ENCODE results near the gene KRTAP8-1.

KRTAP8-1 gene

DNA sequence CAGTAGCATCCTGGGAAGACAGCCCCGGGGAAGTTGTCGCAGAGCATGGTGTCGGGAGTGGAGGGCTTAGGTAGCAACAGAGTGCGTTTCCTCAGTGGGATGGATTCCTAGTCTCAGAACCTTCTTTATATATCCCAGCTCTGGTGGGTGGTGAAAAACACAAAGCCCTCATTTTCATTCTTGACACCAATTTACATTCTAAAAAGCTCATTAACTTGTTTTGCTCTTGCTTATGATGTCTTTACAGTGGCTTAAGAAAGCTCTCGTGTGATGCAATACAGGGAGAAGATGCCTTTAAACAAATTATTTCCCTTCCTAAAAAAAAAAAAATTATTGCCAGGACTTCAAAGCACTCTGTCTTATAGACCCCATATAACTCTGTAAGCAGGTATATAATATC, at the start of gene KRTAP8-1:
Gene KRTAP8-1, minus strand, starts transcription at position 101 of the 400 bp plus-strand sequence. Its CDS starts 54 bp downstream, at position 47.
- no peak for TF ChIP-seq CTCF (conservative IDR thresholded peaks at IDR 0.05)
- no peak for TF ChIP-seq ZFX (IDR thresholded peaks at IDR 0.05)
- no peak within 1 kb of the TSS for H3K27ac ChIP-seq

DNA sequence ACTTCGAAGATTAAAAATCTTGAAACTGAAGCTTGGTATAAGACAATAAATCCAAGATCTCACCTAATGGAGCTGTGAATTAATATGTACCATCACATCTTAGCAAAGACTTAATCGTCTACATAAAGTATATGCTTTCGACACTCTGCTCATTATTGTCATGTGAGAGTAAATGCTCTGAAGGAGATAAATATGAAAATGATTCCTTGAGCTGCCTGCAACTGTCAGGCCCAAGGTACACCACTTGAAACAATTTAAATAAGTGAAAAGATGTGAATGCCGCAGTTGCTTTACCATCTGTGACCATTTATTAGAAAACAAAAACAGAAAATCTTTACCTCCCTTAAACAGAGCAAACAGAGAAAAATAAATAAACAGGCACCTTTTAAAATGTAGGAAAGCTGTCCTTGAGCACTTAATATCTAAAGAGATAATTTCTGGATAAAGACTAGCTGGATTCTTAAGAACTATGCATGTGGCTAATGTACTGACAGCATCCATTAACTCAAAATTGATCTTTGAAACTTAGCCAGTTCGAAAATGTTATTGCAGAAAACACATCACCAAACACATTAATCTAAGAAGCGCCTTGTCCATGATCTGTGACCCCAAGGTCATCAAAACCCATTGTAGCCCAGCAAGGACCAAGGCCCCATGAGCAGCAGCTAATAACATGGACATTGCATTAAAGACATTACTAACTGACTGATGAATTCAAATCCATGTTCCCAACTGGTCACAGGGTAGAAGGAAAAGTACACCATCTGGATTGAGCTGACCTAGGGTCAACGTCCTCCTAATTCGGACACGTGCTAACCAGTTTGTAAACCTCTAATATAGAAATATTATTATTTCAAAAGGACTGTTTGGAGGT, 34.8 kb upstream of the KRTAP8-1 start:
- no peak for TF ChIP-seq ZFX (IDR thresholded peaks at IDR 0.05)
- no peak; the same call in 1 of the 2 replicates for TF ChIP-seq CTCF (conservative IDR thresholded peaks at IDR 0.05)
- H3K27ac ChIP-seq, result no peak overlapping the region

DNA sequence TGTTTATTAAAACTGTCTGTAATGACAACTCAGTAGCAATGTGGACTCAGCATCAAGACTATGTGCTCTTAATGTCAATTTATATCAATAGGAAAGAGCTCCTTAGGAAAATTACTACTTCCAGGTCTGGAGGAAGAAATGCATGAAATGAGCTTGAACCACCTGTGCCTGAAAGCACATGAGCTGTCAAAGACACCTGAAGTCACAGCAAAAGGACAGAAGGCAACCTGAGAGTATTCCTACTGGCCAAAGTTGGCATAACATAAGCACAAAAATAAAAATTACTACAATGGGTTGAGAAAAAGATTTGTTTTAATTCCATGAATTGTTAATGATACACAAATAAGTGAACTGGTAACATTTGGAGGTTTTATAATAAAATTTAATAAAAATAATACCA, 29.9 kb upstream of the KRTAP8-1 start:
- TF ChIP-seq ZFX (IDR thresholded peaks at IDR 0.05) (no peak), CTCF (conservative IDR thresholded peaks at IDR 0.05) (no peak; the same call in 1 of the 2 replicates)
- no peak overlapping the region for H3K27ac ChIP-seq

GRCh38 chr21:30839304-30839703, 26.2 kb upstream of the KRTAP8-1 start:
- H3K27ac ChIP-seq, result no peak overlapping the region
- TF ChIP-seq ZFX (IDR thresholded peaks at IDR 0.05) (no peak), CTCF (conservative IDR thresholded peaks at IDR 0.05) (peak; percentile 67)

DNA sequence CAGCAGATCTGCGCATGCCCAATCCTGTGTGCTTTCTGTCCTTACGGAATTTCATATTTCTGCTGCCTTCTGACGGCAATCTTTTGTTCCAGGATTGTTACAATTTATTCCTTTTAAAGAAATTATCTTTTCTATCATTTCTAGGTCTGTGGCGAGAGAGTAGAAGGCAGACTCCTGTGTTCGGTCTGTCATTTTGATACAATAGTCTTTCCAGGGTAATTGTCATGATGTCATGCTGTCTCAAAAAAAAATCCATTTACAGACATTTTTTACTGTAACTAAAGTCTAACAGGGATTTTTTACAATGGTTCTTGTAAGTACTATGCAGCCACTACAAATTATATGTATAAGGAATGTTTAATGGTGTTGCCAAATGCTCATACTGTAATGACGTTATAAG, 25.5 kb upstream of the KRTAP8-1 start:
- no peak overlapping the region for H3K27ac ChIP-seq
- no peak for TF ChIP-seq CTCF (conservative IDR thresholded peaks at IDR 0.05)
- no peak for TF ChIP-seq ZFX (IDR thresholded peaks at IDR 0.05)

- no peak overlapping the region for H3K27ac ChIP-seq
- TF ChIP-seq CTCF (conservative IDR thresholded peaks at IDR 0.05) (peak; percentile 76), ZFX (IDR thresholded peaks at IDR 0.05) (no peak)
These were observed 18.2 kb upstream of the KRTAP8-1 start for GRCh38 chr21:30831194-30831765.

GRCh38 chr21:30829659-30830058, 16.6 kb upstream of the KRTAP8-1 start, which contains the start of gene KRTAP7-1:
Gene KRTAP7-1 (minus strand): TSS chr21:30829759. CDS start chr21:30829698, 61 bp downstream.
- TF ChIP-seq ZFX (IDR thresholded peaks at IDR 0.05) (no peak), CTCF (conservative IDR thresholded peaks at IDR 0.05) (no peak)

More at GRCh38 chr21:30829659-30830058, 16.6 kb upstream of the KRTAP8-1 start, which contains the start of gene KRTAP7-1:
- H3K27ac ChIP-seq, result no peak within 1 kb of the TSS
